Embryonic facial prominence (tissue), 1 donor: Measurements from ENCODE around the gene MRPS10.

Experiments used
- DNase-seq: peaks from one replicate; pipeline ENCODE4 v3.0.0-alpha.2; 2016; ENCODE audit errors: extremely low spot score

The MRPS10 gene

GRCh38 chr6:42217519-42218367, at the start of gene MRPS10:
Gene MRPS10, minus strand, starts transcription at chr6:42217861. Its CDS starts 12 bp downstream, at chr6:42217849.
- DNase-seq: peak; percentile 95

DNA sequence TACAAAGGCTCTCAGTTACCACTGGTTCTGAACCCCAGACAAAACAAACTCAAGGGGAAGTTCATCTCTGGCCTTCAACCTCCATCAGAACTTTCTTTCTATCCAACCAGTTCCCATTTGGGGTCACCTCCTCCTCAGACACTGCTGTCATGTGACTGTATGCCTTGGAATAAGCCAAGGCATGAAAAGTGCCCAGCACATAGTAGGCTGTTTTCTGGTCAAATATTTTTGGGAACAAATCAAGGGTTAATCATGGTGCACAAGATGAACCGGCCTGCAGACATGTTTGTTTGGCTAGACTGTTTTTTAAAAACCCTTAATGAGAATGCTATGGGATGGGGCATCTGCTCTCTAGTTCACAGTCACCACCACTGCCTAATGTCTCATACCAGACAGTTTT, 48.9 kb upstream of the MRPS10 start:
- no peak for DNase-seq

DNA sequence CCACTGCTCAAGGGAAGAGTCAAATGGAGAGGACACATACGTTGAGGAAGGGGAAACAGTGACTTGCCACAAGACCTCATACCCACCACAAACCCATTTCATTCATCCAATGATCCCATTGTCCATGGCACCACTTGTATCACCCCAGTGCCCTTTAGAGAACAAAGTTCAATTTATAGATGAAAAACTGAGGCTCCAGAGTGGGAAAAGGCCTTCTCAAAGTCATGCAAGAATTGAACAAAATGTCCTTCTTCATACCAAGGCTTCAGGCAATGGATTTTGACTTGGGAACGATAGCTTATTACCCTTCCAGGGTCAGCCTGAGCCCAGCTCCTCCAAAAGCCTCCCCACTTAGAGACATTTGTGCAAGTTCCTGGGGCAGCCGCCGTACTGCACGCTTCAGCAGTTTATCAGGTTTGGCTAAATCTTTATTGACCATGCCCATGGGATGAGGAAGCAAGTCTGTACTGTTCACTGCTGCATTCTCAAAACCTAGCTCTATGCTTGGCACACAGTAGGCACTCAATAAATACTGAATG, 47.3 kb upstream of the MRPS10 start:
- DNase-seq: no peak

DNA sequence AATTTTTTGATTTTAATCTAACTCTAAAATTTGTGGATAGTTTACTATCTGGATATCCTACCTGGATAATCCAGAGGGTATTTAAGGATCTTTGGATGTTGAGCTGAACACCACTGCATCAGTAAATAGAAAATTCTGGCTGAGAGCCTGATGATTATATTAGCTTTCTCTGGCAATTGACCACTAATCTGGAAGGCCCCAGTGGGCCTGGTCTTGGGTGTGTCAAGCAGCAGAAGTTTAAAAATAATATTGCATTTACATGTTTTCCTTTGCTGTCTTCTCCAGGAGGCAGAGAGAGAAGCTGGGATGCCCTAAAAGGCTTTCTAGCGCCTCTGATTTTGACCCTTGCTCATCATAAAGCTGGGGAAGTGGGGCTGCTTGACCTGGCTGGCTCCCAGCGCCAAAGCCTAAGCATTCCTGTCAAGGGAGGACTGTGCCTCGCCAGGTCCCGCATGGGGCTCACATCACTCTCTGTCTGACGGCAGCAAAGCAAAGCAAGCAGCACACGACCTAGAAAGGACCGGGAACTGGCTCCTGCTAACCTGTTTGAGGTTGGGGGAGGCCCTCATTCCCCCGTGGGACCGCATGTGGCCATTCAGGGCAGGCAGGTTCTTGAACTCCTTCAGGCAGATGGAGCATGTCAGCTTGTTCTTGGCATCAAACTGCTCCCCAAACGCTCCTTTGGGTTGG, 46.6 kb upstream of the MRPS10 start:
- no peak for DNase-seq

- DNase-seq: no peak
Measured at GRCh38 chr6:42263165-42263728, 45.6 kb upstream of the MRPS10 start.

DNA sequence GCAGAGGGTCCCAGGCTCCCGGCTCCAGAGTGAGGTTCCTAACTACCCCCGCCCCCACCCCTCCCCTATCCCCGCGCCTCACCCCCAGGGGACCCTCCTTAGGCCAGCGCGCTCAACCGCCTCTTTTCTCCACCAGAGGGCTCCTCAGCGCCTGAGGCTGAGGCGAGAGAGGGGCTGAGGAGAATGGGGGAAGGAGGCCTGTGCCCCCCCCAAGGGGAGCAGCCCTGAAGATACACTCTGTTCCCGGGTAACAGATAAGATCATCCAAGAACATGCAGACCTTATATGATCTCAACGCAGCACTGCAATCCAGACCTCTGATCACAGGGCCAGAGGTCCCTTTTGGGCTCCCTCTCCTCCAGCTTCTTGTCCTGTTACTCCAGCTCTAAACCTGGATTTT, 43.3 kb upstream of the MRPS10 start:
- no peak for DNase-seq

- no peak for DNase-seq
Measured at GRCh38 chr6:42260396-42260888, 42.8 kb upstream of the MRPS10 start.

DNA sequence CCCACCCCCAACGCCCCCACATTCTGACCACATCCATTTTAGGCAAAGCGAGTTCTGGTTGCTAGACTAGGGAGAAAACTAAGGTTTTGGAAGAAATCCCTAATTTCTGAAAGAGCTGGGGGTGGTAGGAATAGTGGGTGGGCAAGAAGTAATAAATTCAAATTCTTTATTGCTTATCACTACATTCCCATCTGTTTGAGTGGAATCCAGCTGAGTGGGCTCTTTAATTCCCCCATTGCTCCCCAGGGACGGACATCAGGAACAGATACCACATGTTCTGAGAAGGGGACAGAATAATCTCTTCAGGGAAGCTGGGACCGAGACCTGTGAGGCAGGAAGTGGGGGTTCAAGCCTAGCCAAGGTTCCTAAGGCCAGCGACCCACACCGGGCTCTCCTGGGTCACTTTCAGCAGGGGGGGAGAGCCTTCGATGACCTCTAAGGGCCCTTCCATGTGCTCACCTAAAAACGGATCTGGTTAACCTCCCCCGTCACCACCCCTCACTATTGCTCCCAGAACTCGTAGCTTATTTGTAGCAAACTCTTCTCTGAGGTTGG, 42.3 kb upstream of the MRPS10 start:
- DNase-seq: no peak

- DNase-seq: no peak
Measured at GRCh38 chr6:42259286-42259685, 41.6 kb upstream of the MRPS10 start.

GRCh38 chr6:42257614-42258013, 40.0 kb upstream of the MRPS10 start:
- DNase-seq: no peak

GRCh38 chr6:42257063-42257462, 39.4 kb upstream of the MRPS10 start:
- DNase-seq: no peak

- DNase-seq: no peak
Measured at GRCh38 chr6:42255050-42255449, 37.4 kb upstream of the MRPS10 start.

- DNase-seq: no peak
Measured at GRCh38 chr6:42254505-42254904, 36.8 kb upstream of the MRPS10 start.

DNA sequence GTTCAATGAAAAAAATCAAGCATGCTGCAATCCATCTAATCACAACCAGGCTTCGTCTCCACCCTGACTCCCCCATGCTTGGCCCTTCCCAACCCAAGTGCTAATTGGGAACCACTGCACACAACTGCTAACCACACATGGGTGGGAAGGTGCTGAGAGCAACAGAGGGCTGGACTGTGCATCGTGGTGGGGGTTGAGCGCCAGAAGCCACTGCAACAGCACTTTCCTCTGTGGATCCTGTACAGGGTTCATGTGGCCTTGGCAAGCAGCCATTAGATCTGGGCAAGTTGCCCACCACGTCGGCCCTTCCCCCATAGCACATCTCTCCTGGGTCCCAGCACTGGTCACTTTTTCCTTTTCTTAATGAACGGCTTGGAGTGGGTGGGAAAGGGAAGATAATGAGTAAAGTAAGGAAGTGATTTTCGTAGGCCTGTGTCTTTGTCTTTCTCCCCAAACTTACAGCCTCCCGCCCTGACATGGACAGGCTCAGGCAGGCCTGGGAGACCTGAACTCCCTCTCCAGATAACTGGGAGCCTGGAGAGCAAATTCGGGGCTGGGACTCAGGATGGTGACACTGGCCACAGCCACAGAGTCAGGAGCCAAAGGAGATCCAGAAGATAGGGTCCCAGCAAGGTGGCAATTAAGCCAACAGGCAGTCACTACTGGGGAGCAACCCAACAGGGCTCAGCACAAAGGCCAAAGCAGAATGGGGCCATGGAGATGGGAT, 34.4 kb upstream of the MRPS10 start:
- no peak for DNase-seq

- no peak for DNase-seq
Measured at GRCh38 chr6:42251500-42251899, 33.8 kb upstream of the MRPS10 start.

GRCh38 chr6:42250274-42250931, 32.7 kb upstream of the MRPS10 start:
- no peak for DNase-seq

- DNase-seq: no peak
Measured at GRCh38 chr6:42249279-42249678, 31.6 kb upstream of the MRPS10 start.

DNA sequence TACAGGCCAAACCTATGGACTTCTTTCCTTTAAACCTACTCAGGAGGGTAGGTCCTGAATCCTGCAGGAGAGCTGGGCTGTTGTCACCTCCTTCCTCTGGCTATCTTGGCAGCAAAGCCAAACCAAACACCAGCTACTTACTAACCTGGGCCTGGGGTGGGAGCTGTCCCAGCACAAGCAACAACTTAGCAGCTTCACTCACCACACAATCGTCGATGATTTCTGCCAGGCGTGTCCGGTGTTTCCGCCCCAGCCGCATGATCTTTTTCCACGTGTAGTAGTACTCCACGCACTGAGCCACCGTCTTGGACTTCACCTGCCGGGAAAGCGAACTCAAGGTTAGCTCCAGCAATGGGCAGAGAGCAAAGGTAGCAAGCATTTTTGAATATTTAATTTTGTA, 25.4 kb upstream of the MRPS10 start:
- DNase-seq: no peak

DNA sequence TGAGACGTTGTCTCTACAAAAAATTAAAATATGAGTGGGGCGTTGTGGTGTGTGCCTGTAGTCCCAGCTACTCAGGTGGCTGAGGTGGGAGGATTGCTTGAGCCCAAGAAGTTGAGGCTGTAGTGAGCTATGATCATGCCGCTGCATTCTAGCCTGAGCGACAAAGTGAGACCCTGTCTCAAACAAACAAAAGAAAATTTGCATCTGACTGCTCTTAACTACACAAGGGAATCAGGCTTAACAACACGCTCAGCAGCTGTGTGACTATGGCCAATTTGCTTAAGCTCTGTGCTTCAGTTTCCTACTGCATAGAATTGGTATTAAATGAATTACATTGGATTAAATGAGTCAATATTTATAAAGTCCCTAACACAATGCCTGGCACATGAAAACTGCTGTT, 24.3 kb upstream of the MRPS10 start:
- no peak for DNase-seq

DNA sequence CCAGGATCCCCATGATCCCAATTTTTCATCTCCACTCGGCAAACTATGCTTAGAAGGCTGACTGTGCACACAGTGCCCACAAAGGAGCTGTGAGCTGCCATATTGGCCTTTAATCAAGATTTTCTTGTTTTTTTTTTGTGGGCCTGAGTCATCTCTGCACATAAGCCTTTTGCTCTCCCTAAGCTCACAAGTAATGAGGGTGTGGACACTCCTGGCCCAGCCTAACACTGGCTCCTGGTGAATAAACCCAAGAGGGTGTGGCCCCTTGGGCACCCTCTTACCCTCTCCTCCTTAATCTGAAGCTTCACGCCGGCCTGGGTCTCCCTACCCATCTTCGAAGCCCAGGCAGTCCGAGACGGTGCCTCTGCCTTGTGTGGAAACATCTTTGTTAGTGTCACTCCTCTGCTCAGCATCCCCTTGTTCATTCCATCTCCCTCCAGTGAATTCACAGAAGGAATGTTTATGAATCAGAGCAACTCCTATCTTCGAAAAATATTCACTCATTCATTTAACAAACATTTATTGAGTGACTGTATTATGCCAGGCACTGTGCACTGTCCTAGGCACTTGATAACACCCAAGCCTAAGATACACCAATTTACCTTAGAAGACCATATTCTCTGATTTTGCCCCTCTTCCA, 22.2 kb upstream of the MRPS10 start:
- no peak for DNase-seq
